ENCODE data around the gene GALC. TPM values are rescaled to one million over a fixed set of nuclear protein-coding genes. Genes with fewer than 3 reads are reported as not detected.

The GALC gene
- total RNA-seq, 1 donor from 2014 or later: 17.0 TPM

DNA sequence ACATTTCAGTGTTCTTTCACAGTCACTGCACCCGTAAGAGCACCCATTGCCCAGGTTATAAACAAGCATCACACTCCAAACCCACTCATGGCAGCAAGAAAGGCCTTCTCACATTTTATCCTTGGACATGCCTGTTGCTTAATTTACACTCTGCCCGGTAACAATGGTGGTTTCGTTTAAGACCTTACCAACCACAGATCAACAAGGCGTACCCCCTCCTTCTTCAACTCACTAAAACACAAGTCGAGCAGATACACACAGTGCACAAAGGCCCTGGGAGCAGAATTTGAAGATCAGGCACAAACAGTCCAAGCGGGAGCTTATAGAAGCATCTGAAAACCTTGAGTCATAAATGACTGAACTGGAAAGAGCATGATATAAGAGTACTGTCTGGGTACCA lies 98.1 kb downstream of the GALC start:
- intact Hi-C loops (cut with micrococcal nuclease): no loop called here

DNA sequence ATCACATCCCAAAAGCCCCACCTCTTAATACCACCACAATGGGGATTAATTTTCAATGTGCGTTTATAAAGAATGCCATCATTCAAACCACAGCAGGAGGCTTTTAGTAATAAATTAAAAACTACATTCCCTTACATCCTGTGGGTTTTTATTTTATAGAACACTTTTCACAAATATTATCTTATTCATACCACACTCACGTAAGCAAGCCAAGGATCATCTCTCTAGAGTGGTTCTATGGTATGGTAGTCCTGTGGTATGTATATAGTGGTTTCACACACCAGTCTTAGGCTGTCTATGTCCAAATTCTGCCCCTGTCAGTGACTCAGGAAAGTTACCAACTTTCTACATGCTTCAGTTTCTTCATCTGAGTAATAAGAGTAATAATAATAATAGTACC lies 100.2 kb downstream of the GALC start:
- intact Hi-C loops (cut with micrococcal nuclease): no loop called here

DNA sequence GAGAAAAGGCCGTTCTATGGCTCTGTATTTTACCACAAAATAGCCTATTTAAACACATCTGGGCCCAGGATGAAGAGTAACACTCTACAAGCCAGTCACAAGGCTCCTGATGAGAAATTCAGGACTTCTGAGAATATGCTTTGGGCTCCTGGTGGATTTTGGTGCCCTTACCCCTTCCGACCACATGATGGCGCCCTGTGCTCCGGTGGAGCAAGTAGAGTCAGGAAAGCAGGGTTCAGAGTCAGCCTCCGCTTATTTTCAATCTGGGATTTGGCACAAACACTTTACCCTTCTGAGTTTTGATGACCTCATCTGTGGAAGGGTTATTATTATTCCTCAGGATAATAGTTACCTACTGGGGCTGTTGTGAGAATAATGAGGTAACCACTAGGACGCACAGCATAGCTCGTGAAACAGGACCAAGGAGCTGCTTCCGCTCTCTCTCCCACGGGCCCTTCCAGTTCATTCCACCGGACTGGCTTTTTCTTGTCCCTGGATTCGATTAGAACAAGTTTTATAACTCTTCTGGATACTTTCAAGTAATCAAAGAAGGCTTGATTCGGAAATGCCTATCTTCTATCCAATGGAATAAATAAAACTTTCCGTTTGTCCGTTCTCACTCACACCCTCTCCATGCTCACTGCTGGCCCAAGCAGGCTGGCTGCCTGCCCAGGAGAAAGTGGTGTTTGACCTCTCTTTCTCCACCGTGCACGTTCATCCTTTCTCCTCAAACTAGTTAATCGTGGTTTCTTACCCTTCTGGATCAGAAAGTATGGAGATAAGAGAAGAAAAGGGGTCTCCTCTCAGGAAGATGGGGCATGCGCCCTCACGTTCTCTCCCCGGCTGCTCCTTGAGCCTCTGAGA lies 104.6 kb downstream of the GALC start:
- intact Hi-C loops (cut with micrococcal nuclease): no loop called here

DNA sequence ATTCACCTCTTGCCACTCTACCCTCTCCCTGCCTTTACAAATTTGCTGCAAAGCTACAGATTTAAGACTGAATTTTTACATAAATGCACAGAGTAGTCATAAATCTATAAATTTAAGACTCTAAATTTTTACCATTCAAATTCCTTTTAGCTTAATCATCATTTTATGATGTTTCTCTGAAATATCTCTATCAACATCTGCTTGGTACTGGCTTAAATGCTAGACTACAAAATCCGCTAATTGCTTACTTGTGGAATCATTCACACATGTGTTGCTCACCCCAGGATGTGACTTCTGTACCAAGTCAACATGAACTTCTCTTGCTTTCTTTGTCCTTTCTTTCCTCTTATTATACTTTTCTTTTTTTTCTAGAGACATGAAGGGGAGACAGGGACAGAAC lies 109.2 kb downstream of the GALC start:
- intact Hi-C loops (cut with micrococcal nuclease): no loop called here

Other genes with a start within 250 kb of the GALC start
- gene GPR65, start 12.0 kb upstream of the GALC start, total RNA-seq: 14.4 and 15.3 TPM in 2 replicates

All from T-helper 2 cell treated with Interferon-gamma antibody and Interleukin-4, amounts not matched to agents 100 ng/mL and 5 ng/mL, for 36 hours (primary cell).